Renal pelvis (tissue), 4 donors: ENCODE measurements around the gene MYBBP1A. TPM values are rescaled to one million over a fixed set of nuclear protein-coding genes. Genes with fewer than 3 reads are reported as not detected.

Experiments used
- DNase-seq: peaks from one replicate; pipeline ENCODE4 v3.0.0-alpha.2; 2013
- polyA plus RNA-seq, 3 donors: library from polyadenylated mRNA; unstranded; fragments of 120-200 nt; gene quantifications; one replicate each; pipeline ENCODE4 v1.2.1, GENCODE V29; 2013; ENCODE audit not compliant: insufficient read length in 3 of 3

Gene MYBBP1A
- polyA plus RNA-seq, 3 donors, result 44.5 to 48.2 (median 45.1) TPM

DNA sequence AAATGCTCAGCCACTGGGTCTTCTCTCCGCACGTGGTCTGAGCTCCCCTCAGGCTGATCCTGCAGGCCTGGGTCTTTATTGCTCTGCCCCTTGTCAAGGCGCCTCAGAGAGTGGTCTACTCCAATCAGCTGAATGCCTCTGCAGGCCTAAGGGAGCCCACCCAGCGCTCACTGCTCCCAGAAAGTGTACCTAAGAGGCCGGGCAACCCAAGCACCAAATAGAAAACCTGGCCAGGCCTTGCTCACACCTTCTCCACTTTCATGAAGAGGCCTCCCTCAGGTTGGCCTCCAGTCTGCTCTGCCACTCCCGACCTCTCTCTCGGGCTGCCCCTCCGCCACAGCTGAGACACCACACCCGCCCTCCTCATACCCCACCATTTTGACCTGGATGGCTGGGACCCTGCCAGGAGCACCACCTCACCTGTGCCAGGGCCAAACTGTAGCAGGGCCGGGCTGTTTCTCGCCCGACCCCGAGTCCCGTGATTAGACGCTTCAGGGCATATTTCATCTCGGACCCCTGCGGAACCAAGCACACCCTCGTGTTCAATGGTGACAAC lies 665 bp downstream of the MYBBP1A start:
- DNase-seq, result no peak

DNA sequence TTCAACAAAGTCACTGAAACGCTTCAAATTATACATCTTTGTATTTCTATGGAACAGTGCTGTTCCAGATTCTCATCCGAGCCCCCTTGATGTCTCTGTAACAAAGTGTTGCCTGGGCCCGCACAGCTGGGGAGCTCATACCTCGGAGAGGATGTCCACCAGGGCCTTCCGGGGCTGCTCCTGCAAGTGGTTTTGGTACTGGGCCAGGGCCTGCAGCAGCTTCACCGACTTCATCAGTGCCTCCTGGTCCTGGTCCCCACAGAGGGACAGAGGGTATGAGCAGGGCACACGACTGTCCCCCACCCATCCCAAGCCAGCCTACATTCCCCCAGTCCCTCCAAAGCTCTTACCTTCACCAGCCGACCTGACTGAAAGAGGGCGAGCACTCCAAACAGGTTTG lies 1.5 kb downstream of the MYBBP1A start:
- no peak for DNase-seq

DNA sequence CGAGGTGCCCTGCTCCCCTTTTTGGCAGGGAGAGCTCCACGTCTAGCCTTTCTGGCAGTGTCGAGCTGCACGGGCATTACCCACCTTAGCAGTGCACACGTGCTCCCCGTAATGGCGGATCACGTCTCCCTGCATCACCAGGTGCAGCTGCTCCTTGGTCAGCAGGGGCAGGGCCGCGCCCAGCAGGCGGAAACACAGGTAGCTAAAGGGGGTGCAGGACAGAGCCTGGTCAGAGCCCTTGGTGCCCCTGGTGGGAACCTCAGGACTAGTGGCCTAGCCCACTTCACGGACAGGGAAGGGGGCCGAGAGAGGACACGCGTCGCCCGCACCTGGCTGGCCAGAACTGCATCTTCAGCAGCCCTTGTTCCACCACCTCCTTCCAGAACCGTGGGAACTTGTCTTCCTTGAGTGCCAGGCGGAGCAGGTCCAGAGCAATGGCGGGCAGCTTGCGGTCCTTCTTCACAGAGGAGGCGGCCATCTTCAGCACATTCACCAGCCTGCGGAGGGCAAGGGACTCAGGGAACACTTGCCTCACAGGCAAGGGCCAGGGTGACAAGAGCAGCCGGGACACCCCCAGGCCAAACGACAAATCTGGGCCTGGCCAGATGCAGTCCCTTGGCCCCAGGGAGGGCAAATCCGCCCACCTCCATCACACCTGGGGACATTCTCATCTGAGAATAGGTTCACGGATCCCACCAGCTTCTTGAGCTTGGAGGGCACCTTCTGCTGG lies 3.2 kb downstream of the MYBBP1A start:
- no peak for DNase-seq

DNA sequence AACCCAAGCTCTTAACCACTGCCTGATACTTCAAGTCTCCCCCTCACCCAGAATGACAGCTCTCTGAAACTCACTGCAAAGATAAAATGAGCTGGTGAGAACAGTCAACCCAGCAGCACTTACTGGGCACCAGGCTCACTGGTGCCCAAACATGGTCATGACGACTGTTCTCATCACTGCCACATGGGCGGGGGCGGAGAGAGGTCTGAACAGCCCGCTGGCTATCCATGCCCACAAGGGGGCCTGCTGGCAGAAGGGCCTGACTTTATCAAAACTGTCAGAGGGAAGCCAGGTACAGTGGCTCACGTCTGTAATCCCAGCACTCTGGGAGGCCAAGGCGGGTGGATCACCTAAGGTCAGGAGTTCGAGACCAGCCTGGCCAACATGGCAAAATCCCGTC lies 4.0 kb downstream of the MYBBP1A start:
- DNase-seq, result no peak

DNA sequence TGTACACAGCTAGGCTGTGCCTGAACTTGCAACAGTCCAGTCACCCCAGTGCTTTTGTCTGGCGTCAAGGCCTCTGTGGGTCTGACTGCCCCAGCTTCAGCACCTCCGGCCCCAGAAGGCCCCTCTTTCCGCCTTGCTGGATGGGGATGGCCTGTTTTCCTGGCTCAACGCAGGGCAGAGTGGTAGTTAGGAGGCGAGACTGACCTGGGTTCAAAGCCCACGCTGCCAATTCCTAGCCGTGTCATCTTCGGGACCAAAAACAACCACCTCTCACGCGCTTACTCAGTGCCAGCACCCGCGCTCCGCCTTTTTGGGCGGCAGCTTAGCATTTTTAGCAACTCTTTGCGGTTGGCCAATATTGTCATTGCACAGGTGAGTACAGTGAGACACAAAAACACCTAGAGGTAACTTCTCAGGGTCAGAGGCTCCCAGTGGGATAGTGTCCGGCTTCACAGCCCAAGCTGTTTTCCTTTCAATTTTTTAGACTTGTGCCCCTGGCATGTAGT lies 4.6 kb downstream of the MYBBP1A start:
- no peak for DNase-seq

GRCh38 chr17:4549781-4550533 lies 5.2 kb downstream of the MYBBP1A start:
- no peak for DNase-seq

DNA sequence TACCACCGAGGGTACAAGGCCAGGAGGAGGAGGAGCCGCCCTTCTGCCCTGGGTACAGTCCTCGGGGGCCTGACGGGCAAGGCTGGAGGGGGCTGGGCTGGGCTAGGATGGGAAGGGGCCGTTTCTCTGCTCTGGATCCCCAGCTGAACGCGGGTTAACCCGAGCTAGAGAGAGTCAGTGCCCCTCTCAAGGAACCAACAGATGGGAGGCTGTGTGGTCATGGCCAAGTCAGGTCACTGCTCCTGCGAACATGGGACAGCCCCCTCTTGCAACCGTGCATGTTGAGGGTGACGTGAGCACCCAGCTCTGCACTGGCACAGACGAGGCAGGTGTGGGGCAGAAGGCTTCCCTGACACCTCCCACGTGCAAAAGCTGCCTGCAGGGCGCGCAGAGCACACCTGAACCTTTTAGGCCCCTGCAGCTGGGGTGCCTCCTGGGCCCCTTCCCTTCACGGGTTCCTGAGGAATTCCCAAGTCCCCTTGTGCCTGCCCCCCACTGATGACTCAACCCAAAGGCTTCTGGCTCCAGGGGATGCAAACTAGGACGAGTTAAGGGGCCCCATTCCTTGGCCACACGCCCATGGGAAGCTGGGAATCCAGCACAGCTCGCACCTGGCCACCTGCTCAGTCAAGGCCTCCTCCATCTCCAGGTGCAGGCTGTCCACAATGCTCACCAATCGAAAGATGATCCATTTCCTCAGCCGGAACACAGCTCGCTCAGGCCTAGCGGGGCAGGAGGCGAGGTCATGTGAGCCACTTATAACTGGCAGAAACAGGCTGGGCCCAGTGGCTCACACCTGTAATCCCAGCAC lies 6.3 kb downstream of the MYBBP1A start:
- no peak for DNase-seq

DNA sequence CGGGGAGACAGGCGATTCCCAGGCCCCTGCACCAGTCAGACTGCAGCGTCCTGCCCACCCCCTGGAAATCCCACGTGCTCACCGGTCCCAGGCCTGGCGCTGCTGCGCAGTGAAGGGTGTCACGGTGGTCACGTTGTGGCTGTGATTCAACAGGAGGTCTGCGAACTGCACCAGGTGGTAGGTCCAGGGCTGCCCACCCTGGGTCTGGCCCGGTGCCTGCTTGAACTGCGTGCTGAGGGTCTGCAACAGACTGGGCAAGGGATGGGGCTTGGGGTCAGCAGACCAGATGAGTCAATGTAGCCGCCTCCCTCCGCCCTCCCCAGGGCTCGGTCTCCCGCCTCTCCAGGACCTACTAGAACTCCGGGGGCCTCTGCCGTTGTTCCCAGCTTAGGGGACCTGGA lies 7.1 kb downstream of the MYBBP1A start:
- no peak for DNase-seq

- no peak for DNase-seq
Measured at GRCh38 chr17:4547118-4547906, 7.9 kb downstream of the MYBBP1A start.

DNA sequence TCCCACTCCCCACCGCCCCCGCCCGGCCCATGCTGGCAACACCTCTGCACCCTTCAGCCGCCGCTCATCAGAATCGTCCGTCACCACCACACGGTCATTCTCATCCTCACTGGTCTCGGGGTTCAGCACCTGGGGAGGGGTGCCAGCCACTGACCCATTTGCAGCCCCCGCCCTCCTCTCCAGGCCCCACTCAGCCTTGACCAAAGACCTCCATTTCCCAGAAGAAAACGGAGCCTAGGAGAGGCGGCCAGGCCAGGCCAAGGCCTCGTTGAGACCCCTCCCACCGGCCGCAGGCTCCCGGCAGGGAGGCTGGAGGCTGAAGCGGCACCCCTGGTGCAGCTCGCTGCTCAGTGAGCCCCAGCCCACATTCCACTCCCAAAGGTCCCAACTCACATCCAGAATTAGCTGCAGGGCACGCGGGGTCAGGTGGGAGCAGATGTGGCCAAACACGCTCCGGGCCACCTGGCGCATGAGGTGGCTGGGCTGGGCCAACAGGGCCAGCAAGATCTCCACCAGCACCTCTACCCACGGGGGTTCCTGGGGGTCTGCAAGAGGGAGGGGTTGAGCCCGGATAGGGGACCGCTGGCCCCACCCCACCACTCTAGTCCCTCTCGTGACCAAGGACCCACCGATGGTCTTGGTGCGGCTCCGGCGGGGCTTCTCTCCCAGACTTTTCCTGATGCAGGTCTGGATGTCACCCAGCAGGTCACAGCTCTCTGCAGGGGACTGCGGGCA lies 9.8 kb downstream of the MYBBP1A start:
- no peak for DNase-seq

DNA sequence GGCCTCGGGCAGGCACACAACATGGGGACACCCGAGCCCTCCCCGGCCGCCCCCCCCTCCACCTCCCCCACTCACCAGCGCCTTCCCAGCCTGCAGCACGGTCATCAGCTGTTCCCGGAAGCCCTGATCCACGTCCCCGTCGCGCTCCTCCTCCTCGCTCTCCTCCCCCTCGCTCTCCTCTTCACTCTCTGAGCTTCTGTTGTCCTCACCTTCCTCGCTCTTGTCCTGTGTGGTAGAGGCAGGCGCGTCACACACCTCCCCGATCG lies 10.3 kb downstream of the MYBBP1A start:
- DNase-seq, result no peak

DNA sequence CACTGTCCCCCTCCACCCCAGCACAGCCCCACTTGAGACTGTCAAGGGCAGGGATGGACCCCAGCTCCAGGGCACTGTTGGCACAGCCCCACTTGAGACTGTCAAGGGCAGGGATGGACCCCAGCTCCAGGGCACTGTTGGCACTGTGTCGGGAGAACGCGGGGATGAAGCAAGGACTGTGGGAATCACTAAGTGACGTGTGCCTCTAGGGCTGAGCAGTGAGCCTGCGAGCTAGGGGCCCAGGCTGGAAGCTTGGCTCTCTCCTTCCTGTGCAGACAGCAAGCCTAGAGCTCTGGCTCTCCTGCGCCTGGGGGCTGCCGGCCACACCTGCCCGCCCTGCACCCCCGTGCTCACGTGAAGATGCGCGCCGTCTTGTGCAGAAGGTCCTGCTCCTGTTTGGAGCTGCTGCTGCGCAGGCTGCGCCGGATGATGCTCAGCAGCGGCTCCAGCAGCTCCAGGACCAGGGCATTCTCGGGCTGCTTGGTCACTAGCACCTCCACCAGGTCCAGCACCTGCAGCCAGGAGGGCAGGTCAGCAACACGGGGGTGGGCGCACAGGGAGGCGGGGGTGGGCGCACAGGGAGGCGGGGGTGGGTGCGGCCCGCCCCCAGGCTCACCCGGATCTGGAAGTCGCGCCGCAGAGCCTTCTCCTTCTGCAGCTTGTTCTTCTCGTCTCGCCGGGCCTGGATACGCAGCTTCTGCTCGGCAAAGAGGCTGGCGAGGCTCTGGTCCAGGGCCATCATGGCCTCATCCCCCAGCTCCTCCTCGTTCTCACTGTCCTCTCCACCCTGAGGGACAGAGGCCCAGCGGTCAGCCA lies 10.8 kb downstream of the MYBBP1A start:
- no peak for DNase-seq

GRCh38 chr17:4543557-4544026 lies 11.6 kb downstream of the MYBBP1A start:
- no peak for DNase-seq

GRCh38 chr17:4542726-4543191 lies 12.4 kb downstream of the MYBBP1A start:
- DNase-seq, result no peak

DNA sequence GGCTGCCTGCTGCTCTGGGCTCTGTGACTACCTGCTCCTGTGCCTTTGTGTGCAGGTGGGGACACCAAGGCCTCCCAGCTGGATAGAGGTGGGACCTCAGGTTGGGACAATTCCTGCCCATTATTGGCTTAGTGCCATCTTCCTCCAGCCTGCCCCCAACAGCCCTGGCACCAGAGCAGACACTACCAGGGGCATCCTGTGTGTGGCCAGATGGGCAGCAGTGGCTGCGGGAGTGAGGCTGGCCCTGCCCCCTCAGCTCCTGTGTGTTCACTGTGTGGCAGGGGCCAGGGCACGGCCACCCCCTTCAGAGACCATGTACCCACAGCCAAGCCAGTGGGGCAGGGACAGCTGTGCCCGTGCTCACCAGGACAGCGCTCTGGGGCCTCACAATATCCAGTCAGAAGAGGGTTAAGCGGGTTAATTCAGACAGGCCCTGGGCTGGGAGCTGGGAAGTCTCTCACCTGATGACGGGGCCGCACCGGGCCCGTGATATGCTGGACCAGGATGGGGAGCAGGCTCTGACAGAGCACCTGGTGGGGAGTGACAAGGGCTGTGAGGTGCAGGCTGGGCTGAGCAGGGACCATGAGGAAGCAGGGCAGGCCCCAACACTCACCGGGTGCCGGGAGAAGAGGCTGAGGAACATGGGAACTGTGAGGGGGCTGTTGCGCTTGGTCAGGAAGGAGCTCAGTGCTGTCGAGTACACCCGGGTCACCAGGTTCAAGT lies 13.0 kb downstream of the MYBBP1A start:
- DNase-seq, result no peak

GRCh38 chr17:4541328-4542002 lies 13.7 kb downstream of the MYBBP1A start:
- no peak for DNase-seq

- DNase-seq, result no peak
Measured at GRCh38 chr17:4540687-4541327, 14.4 kb downstream of the MYBBP1A start.

DNA sequence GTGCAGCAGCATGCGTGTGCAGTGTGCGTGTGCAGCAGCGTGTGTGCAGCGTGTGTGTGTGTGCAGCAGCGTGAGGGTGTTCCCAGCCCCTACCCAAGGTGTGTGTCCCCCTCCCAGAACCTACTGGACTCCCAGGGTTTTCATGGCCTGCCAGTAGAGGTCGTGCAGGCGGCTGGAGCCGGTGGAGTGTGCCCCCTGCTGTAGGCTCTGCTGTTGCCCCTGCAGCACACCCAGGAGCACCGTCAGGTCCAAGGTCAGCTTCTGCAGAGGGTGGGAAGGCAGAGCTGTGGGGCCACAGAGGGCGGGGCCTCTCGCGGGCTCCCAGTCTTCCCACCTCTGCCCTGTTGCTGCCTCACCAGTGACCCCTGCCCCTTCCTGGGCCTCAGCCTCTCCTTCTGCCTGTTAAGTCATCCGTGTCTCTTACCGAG lies 14.9 kb downstream of the MYBBP1A start:
- DNase-seq, result no peak
